ENCODE measurements around the gene ZCCHC7.

GRCh38 chr9:37364136-37364535, 243.8 kb downstream of the ZCCHC7 start:
- TF ChIP-seq EZH2 (IDR thresholded peaks at IDR 0.05; ENCODE audit: insufficient read depth, poor library complexity, severe bottlenecking) (no peak), EZH2phosphoT487 (IDR thresholded peaks at IDR 0.05; ENCODE audit: insufficient read depth, low read depth) (no peak)

All from GM23248 (cell line).